H1 (cell line): ENCODE data around the gene SORL1-AS1.

Experiments
- ASH2L ChIP-seq: fragments of 200-600, 300-600 bp; sonication (generic); IDR thresholded peaks from one replicate; pipeline ENCODE4 v1.7.1; 2017; ENCODE audit warnings: low read length
- BACH1 ChIP-seq: IDR thresholded peaks from 2 replicates; pipeline ENCODE4 v1.6.1; 2012; ENCODE audit warnings: low read length, improper control_type of control experiment
- CHD2 ChIP-seq: IDR thresholded peaks from 2 replicates; pipeline ENCODE4 v1.6.1; 2012; ENCODE audit warnings: low read length, improper control_type of control experiment
- NANOG ChIP-seq: IDR thresholded peaks from 2 replicates; pipeline ENCODE4 v1.6.1; 2011; ENCODE audit warnings: low read length, low read depth, mild to moderate bottlenecking, inconsistent platforms; ENCODE audit not compliant: insufficient read depth, poor library complexity, severe bottlenecking
- SRF ChIP-seq: IDR thresholded peaks from 2 replicates; pipeline ENCODE4 v1.6.1; 2011; ENCODE audit warnings: mild to moderate bottlenecking, low read depth, low read length, moderate library complexity
- TEAD4 ChIP-seq: IDR thresholded peaks from 2 replicates; pipeline ENCODE4 v1.6.1; 2012; ENCODE audit warnings: low read depth, low read length, inconsistent platforms, mixed read lengths
- YY1 ChIP-seq: IDR thresholded peaks from 2 replicates; pipeline ENCODE4 v1.6.1; 2011; ENCODE audit warnings: low read depth, mild to moderate bottlenecking, low read length
- TF ChIP-seq, protein P1 (sequence below): fragments of 300-600 bp; sonication (generic); IDR thresholded peaks from 2 replicates; pipeline ENCODE4 v1.7.1; 2012; ENCODE audit warnings: low read length, moderate library complexity, mild to moderate bottlenecking, inconsistent platforms; ENCODE audit not compliant: insufficient replicate concordance

Gene SORL1-AS1

DNA sequence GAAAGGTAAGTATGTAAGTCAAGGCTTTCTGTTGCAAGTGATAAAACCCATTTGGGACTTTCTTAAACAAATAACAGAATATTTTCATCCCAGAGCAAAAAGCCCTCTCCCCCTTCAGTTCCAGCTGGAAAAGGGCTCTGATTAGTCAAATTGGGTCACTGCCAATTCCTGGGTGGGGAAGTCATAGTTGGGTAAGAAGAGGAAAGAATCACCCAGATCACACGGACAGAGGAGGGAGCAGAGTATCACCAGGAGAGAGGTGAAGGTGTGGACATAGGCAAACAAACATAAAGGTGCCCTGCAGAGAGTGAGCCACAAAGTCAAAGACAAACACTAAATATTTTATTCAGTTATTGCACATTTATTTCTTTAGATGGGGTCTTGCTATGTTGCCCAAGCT, 36.9 kb downstream of the SORL1-AS1 start (continued):
- TF ChIP-seq, protein P1, sequence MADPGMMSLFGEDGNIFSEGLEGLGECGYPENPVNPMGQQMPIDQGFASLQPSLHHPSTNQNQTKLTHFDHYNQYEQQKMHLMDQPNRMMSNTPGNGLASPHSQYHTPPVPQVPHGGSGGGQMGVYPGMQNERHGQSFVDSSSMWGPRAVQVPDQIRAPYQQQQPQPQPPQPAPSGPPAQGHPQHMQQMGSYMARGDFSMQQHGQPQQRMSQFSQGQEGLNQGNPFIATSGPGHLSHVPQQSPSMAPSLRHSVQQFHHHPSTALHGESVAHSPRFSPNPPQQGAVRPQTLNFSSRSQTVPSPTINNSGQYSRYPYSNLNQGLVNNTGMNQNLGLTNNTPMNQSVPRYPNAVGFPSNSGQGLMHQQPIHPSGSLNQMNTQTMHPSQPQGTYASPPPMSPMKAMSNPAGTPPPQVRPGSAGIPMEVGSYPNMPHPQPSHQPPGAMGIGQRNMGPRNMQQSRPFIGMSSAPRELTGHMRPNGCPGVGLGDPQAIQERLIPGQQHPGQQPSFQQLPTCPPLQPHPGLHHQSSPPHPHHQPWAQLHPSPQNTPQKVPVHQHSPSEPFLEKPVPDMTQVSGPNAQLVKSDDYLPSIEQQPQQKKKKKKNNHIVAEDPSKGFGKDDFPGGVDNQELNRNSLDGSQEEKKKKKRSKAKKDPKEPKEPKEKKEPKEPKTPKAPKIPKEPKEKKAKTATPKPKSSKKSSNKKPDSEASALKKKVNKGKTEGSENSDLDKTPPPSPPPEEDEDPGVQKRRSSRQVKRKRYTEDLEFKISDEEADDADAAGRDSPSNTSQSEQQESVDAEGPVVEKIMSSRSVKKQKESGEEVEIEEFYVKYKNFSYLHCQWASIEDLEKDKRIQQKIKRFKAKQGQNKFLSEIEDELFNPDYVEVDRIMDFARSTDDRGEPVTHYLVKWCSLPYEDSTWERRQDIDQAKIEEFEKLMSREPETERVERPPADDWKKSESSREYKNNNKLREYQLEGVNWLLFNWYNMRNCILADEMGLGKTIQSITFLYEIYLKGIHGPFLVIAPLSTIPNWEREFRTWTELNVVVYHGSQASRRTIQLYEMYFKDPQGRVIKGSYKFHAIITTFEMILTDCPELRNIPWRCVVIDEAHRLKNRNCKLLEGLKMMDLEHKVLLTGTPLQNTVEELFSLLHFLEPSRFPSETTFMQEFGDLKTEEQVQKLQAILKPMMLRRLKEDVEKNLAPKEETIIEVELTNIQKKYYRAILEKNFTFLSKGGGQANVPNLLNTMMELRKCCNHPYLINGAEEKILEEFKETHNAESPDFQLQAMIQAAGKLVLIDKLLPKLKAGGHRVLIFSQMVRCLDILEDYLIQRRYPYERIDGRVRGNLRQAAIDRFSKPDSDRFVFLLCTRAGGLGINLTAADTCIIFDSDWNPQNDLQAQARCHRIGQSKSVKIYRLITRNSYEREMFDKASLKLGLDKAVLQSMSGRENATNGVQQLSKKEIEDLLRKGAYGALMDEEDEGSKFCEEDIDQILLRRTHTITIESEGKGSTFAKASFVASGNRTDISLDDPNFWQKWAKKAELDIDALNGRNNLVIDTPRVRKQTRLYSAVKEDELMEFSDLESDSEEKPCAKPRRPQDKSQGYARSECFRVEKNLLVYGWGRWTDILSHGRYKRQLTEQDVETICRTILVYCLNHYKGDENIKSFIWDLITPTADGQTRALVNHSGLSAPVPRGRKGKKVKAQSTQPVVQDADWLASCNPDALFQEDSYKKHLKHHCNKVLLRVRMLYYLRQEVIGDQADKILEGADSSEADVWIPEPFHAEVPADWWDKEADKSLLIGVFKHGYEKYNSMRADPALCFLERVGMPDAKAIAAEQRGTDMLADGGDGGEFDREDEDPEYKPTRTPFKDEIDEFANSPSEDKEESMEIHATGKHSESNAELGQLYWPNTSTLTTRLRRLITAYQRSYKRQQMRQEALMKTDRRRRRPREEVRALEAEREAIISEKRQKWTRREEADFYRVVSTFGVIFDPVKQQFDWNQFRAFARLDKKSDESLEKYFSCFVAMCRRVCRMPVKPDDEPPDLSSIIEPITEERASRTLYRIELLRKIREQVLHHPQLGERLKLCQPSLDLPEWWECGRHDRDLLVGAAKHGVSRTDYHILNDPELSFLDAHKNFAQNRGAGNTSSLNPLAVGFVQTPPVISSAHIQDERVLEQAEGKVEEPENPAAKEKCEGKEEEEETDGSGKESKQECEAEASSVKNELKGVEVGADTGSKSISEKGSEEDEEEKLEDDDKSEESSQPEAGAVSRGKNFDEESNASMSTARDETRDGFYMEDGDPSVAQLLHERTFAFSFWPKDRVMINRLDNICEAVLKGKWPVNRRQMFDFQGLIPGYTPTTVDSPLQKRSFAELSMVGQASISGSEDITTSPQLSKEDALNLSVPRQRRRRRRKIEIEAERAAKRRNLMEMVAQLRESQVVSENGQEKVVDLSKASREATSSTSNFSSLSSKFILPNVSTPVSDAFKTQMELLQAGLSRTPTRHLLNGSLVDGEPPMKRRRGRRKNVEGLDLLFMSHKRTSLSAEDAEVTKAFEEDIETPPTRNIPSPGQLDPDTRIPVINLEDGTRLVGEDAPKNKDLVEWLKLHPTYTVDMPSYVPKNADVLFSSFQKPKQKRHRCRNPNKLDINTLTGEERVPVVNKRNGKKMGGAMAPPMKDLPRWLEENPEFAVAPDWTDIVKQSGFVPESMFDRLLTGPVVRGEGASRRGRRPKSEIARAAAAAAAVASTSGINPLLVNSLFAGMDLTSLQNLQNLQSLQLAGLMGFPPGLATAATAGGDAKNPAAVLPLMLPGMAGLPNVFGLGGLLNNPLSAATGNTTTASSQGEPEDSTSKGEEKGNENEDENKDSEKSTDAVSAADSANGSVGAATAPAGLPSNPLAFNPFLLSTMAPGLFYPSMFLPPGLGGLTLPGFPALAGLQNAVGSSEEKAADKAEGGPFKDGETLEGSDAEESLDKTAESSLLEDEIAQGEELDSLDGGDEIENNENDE, result no peak
- TF ChIP-seq YY1, result no peak
- TF ChIP-seq BACH1, result no peak
- TF ChIP-seq TEAD4, result no peak
- no peak for TF ChIP-seq SRF
- no peak for TF ChIP-seq ASH2L
- no peak for TF ChIP-seq CHD2
- no peak for TF ChIP-seq NANOG
